Activated T-cell treated with anti-CD3 and anti-CD28 coated beads for 4 hours (primary cell): ENCODE data around the gene CLCA4.
"Not testable (repeated sequence)": the region's sequence is repeated elsewhere in the genome, so short reads cannot be mapped to it uniquely, and the experiment has no call there.

Source experiments
- DNase-seq: peaks from one replicate; pipeline ENCODE4 v3.0.0-alpha.2; 2020

CLCA4 gene

GRCh38 chr1:86546787-86547221 is at the start of gene CLCA4:
CLCA4 (plus strand) TSS chr1:86547078; CDS start chr1:86547120, 42 bp downstream.
- DNase-seq, result no peak

- DNase-seq, result no peak
Measured at GRCh38 chr1:86498281-86498680, 48.6 kb upstream of the CLCA4 start.

GRCh38 chr1:86499987-86500593 is 46.8 kb upstream of the CLCA4 start:
- no peak for DNase-seq

GRCh38 chr1:86500714-86501113 is 46.2 kb upstream of the CLCA4 start:
- no peak for DNase-seq

- DNase-seq, result not testable (repeated sequence)
Measured at GRCh38 chr1:86502125-86502646, 44.7 kb upstream of the CLCA4 start.

- no peak for DNase-seq
Measured at GRCh38 chr1:86502721-86503405, 44.0 kb upstream of the CLCA4 start.

- no peak for DNase-seq
Measured at GRCh38 chr1:86503406-86504136, 43.3 kb upstream of the CLCA4 start.

GRCh38 chr1:86504137-86504479 is 42.8 kb upstream of the CLCA4 start:
- no peak for DNase-seq

- no peak for DNase-seq
Measured at GRCh38 chr1:86504895-86505563, 41.8 kb upstream of the CLCA4 start.

GRCh38 chr1:86505564-86505902 is 41.3 kb upstream of the CLCA4 start:
- no peak for DNase-seq

- DNase-seq, result no peak
Measured at GRCh38 chr1:86507935-86508582, 38.8 kb upstream of the CLCA4 start.

- DNase-seq, result no peak
Measured at GRCh38 chr1:86508583-86508969, 38.3 kb upstream of the CLCA4 start.

- DNase-seq, result no peak
Measured at GRCh38 chr1:86515597-86515996, 31.3 kb upstream of the CLCA4 start.

- no peak for DNase-seq
Measured at GRCh38 chr1:86516335-86516734, 30.5 kb upstream of the CLCA4 start.

- no peak for DNase-seq
Measured at GRCh38 chr1:86517336-86517735, 29.5 kb upstream of the CLCA4 start.

GRCh38 chr1:86520789-86521521 is 25.9 kb upstream of the CLCA4 start:
- DNase-seq, result no peak

GRCh38 chr1:86521522-86521891 is 25.4 kb upstream of the CLCA4 start:
- DNase-seq, result no peak

GRCh38 chr1:86522240-86522639 is 24.6 kb upstream of the CLCA4 start:
- DNase-seq, result no peak

GRCh38 chr1:86523670-86524354 is 23.1 kb upstream of the CLCA4 start:
- DNase-seq, result no peak

- no peak for DNase-seq
Measured at GRCh38 chr1:86527306-86527705, 19.6 kb upstream of the CLCA4 start.

- no peak for DNase-seq
Measured at GRCh38 chr1:86530211-86530845, 16.6 kb upstream of the CLCA4 start.
